NCI-H345 (cell line): ENCODE results near the gene ZNRD2.
"Not testable (repeated sequence)": the region's sequence is repeated elsewhere in the genome, so short reads cannot be mapped to it uniquely, and the experiment has no call there.

ENCODE experiments used
- DNase-seq: peaks from one replicate; lab custom pipeline; 2025; lab: John Stamatoyannopoulos, UW

Gene ZNRD2

GRCh38 chr11:65569973-65570918 lies at the start of gene ZNRD2:
TSS of gene ZNRD2 (plus strand) at chr11:65570477. CDS start at chr11:65570492, 15 bp downstream.
- peak; percentile 98 for DNase-seq

- DNase-seq, result not testable (repeated sequence)
Measured at GRCh38 chr11:65521777-65522521, 48.3 kb upstream of the ZNRD2 start.

- DNase-seq, result not testable (repeated sequence)
Measured at GRCh38 chr11:65522718-65523630, 47.3 kb upstream of the ZNRD2 start.

- DNase-seq, result not testable (repeated sequence)
Measured at GRCh38 chr11:65523631-65523968, 46.7 kb upstream of the ZNRD2 start.

- no peak for DNase-seq
Measured at GRCh38 chr11:65524014-65524740, 46.1 kb upstream of the ZNRD2 start.

GRCh38 chr11:65524741-65525545 lies 45.3 kb upstream of the ZNRD2 start, which contains the start of gene SCYL1:
TSS of gene SCYL1 (plus strand) at chr11:65525083. CDS start at chr11:65525154, 71 bp downstream.
- DNase-seq, result peak; percentile 64

GRCh38 chr11:65525546-65526480 lies 44.5 kb upstream of the ZNRD2 start:
- DNase-seq, result no peak

GRCh38 chr11:65526744-65527143 lies 43.5 kb upstream of the ZNRD2 start:
- no peak for DNase-seq

GRCh38 chr11:65528819-65529350 lies 41.4 kb upstream of the ZNRD2 start:
- no peak for DNase-seq

GRCh38 chr11:65529475-65530156 lies 40.7 kb upstream of the ZNRD2 start:
- no peak for DNase-seq

- DNase-seq, result no peak
Measured at GRCh38 chr11:65530157-65530496, 40.1 kb upstream of the ZNRD2 start.

GRCh38 chr11:65532388-65533064 lies 37.8 kb upstream of the ZNRD2 start:
- no peak for DNase-seq

GRCh38 chr11:65535102-65535501 lies 35.2 kb upstream of the ZNRD2 start:
- no peak for DNase-seq

GRCh38 chr11:65536412-65537295 lies 33.6 kb upstream of the ZNRD2 start:
- DNase-seq, result no peak

GRCh38 chr11:65537296-65537597 lies 33.0 kb upstream of the ZNRD2 start:
- DNase-seq, result no peak

GRCh38 chr11:65537620-65538231 lies 32.6 kb upstream of the ZNRD2 start:
- DNase-seq, result no peak
